Stimulated activated CD4-positive, alpha-beta T cell treated with anti-CD3 and anti-CD28 coated beads, Interleukin-1b, Interleukin-23, amount 100 ng/mL, for 4 hours (primary cell): ENCODE results near the gene INTS2.
"Not testable (repeated sequence)": the region's sequence is repeated elsewhere in the genome, so short reads cannot be mapped to it uniquely, and the experiment has no call there.

Experiments used
- DNase-seq, 2 donors: peaks; one replicate each; pipeline ENCODE4 v3.0.0-alpha.2; 2020; ENCODE audit warnings: low read depth in 2 of 2

INTS2 gene

DNA sequence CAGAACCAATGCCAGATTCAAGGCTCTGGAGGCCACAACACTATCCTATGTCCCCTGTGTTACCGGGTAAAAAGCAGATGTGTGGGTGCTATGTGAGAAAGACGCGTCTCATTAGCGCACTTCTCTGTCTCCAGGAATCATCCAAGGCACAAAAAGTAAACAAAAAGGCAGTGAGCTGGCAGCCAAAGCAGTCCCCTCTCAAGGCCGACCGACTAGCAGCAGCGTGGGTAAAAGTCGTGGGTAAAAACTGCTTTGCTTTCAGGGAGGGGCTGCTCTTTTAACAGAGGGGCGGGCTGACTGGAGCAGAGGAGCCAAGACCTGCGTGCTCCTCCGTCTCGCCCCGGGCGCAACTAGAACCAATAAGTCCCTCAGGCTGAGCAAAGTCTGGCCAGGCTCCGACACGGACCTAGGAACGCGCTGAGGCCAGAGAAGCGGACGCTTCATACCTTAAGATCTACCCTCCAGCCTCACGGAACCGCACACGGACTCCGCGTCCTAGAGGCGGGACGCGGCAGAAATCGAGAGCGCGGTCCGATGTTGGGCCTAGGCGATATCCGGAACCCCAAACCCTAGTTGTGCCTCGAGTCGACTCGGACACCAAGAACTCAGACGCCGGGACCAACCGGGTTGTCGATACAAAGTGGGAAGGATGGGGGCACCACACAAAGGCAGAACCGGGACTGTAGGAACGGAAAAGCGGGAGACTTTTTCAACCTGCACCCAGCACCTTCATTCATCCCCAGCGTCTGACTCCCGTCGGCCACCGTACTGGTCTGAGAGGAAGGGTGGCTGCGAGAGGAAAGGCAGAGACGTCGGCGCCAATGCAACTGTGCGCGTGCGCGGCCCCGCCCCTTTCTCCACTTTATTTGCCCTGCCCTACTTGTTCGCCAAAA lies at the start of gene INTS2:
Gene INTS2 (minus strand): TSS at position 775 of the 893 bp plus-strand sequence. CDS start 1,338 bp downstream, outside the sequence.
- DNase-seq = peak; percentile 93 to 95

DNA sequence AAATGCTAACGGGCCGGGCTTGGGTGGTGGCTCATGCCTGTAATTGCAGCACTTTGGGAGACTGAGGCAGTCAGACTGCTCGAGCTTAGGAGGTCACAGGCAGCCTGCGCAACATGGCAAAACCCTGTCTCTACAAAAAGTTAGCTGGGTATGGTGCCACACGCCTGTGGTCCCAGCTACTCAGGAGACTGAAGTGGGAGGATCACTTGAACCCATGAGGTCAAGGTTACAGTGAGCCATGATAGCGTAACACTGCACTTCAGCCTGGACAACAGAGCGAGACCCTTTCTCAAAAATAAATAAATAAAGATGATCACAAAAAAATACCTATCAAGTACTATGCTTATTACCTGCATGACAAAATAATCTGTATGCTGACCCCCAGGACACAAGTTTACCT lies 46.3 kb upstream of the INTS2 start:
- DNase-seq = no peak

- no peak for DNase-seq
Observed at GRCh38 chr17:61972311-61972710, 44.5 kb upstream of the INTS2 start.

DNA sequence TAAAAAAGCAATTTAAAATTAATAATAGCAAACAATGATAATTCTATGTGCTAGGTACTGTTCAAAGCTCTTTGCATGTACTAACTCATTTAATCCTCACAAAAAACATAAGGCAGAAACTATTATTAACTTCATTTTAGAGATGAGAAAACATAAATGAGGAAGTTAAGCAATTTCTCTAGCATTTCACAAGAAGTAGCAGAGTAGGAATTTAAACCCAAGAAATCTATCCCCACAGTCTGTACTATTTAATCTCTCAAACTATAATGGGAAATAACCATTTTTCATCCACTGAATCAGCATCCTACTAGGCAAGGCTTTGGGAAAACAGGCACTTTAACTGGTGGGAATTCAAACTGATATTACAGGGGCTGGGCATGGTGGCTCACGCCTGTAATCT lies 42.2 kb upstream of the INTS2 start:
- DNase-seq = no peak

DNA sequence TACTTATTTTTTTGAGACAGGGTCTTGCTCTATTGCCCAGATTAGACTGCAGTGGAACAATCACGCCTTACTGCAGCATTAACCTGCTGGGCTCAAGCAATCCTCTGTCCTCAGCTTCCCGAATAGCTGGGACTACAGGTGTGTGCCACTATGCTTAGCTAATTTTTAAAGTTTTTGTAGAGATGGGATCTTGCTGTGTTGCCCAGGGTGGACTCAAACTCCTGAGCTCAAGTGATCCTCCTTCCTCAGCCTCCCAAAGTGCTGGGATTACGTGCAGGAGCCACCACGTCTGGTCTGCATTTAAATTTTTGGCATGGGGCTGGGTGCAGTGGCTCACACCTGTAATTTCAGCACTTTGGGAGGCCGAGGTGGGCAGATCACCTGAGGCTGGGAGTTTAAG lies 41.0 kb upstream of the INTS2 start:
- DNase-seq = no peak

- DNase-seq = no peak
Observed at GRCh38 chr17:61967729-61968128, 39.9 kb upstream of the INTS2 start.

DNA sequence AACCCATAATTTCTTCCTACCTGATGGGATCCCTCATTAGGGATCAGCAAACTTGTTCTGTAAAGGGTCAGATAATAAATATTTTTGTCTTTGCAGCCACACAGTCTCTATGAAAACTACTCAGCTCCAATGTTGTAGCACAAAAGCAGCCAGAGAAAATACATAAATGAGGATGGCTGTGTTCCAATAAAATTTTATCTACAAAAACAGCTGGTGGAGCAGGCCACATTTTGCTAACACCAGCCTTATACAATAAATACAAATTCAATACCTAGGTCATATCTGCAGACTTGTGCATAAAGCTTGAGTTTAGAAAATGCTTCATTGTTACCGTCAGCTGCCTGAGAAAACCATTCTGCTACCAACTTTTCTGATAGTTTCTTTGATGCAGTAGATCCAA lies 38.4 kb upstream of the INTS2 start:
- DNase-seq = no peak

DNA sequence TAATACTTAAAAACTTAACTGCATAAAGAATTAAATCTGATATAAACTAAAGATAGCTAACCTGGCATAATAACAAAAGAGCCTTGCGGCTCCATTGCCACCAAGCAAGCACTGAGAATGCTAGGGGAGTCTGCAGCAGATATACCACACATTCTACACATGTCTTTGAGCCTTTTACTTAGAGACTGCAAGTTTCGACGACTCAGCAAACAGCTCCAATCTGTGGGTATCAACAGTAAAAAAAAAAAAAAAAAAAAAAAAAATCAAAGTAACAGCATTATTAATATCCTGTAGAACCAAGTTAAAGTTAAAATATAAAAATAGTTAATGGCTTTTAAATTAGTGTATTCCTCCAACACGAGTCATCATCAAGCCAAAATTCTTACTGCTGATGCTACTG lies 27.8 kb upstream of the INTS2 start:
- DNase-seq = no peak

DNA sequence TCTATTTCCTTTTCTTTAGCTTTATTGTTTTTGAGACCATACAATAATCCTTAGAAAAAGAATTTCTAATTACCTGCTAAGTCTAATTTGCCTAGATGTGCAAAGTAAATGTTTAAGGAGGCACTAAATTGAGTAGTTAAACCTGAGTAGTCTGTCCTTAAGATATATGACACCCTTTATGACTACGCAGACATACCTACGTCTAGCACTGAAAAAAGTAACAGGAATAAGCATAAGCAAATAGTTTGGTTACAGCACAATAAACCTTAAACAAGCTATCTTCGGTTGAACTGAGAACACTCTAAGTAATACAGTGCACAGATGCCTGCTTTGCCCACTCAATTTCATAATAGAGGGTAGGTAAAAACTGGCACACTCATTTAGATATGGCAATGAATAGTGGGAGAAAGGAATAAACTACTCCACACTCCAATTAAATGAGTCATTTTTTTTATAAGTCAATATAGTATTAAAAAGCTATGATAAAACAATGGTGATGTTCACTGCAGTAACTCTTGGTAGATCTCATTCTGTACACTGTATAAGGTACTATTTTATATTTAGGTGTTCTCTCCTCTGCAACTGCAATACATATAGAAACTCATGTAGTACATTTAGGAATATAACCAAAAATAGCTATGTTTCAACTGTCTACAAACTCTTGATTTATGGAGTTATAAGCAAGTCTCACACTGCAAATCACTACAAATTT lies 19.7 kb upstream of the INTS2 start:
- no peak for DNase-seq

DNA sequence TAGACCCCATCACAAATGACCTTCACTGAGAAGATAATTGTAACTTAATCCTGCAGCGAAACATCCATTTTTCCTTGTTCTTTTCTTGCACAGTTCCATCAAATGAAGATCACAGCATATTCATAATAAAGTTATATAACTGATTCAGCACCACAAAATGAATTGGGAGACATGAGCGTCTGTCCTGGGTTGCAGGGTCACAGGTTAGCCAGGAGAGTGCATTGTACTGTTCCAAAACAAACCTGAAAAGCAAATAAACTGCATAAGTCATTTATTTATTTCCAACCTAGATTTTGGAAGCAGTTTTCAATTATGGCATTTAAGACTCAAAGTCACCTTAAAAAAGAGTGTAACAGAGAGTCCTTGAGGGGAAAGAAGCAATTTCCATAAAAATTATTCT lies 18.6 kb upstream of the INTS2 start:
- no peak for DNase-seq

- no peak for DNase-seq
Observed at GRCh38 chr17:61943117-61943516, 15.3 kb upstream of the INTS2 start.

DNA sequence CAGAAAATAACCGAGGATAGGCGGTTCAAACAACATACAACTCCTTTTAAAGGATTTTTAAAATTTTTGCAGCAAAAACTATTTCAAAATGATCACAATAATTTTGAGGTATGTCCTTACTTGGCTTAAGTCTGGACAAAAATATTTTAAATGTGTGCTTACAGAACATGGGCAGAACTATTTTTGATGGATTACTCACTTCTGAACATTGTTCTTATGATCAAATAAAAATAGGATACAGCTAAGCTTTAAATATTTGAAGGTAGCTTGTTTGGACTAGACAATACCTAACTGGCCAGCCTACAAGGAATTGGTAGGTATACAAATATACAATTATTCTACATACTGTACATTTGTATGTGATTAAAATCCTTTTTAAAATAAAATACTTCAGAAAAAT lies 14.3 kb upstream of the INTS2 start:
- DNase-seq = no peak

DNA sequence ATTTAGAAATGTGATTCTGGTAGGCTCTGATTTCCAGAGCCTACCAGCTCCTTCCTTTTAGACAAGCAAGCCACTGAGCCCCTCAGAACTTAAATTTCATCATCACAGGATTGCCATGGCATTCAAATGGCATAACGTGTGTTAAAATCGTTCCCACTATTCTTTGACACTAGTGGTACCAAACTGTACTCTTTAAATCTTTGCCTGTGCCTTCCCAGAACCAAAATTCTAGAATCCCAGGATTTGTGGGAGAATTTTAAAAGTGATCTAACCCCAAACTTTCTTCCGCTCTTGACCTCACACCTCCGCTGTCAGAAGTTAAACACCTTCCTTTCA lies 287 bp upstream of the INTS2 start:
- DNase-seq = no peak

DNA sequence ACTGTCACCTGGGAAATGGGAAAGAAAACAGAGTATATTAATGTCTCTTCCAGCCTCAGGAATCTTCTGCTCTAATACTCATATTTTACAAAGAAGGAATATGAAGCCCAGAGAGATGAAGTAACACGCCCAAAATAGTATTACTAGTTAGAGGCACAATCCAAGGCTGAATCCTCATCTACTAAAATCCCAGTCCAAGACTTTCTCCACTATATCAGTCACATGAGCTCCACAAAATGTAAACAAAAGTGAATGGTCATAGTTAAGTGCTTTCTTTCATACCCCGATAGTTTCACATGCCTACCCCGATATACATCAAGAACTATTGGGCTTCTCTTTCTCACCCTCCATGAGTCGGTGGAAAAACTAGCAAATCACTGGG lies 965 bp downstream of the INTS2 start:
- DNase-seq = no peak

GRCh38 chr17:61915162-61915561 lies 12.6 kb downstream of the INTS2 start:
- DNase-seq = not testable (repeated sequence)

- no peak for DNase-seq
Observed at GRCh38 chr17:61908292-61909037, 19.3 kb downstream of the INTS2 start.

DNA sequence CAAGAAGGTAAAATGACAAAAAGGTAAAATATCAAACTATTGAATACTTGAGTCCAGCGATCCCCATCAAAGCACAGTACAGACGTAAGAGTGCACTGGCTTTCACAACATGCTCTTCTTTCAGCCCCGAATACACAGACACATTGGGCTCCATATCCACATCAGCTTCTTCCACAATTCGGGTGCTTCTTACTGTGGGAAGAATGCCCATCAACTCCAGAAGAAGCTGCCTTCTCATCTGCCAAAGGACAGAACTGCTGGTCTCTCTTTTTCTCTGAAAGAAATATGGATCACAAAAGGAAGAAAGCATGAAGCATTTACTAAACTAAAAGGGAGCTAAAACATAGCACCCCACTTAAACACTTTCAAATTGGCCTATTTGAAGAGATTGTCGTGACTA lies 20.4 kb downstream of the INTS2 start:
- no peak for DNase-seq

DNA sequence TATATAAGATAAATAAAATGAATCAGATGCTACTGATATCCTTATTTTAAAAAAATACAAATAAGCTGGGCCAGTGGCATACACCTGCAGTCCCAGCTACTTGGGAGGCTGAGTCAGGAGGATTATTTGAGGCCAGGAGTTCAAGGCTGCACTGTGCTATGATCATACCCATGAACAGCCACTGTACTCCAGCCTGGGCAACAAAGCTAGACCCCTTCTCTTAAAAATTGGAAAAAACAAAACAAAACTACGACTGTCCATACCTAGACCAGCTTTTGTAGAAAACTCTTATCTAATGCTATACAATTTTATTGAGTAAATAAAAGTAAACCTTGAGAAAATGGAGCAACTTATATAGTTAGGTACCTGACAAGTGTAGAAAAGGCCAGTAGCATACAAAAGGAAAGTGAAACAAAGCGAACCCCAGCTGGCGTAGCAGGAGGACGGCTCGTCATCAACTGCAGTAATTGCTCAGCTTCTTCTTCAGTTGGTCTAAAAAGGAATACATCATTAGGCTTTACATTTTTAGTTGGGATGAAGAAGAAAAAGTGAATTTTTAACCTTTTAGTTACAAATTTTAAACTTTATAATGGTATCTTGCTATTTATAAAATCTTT lies 23.6 kb downstream of the INTS2 start:
- DNase-seq = no peak

- DNase-seq = no peak
Observed at GRCh38 chr17:61903251-61903650, 24.5 kb downstream of the INTS2 start.

- no peak for DNase-seq
Observed at GRCh38 chr17:61897548-61898180, 30.1 kb downstream of the INTS2 start.

GRCh38 chr17:61895391-61895790 lies 32.4 kb downstream of the INTS2 start:
- no peak for DNase-seq

DNA sequence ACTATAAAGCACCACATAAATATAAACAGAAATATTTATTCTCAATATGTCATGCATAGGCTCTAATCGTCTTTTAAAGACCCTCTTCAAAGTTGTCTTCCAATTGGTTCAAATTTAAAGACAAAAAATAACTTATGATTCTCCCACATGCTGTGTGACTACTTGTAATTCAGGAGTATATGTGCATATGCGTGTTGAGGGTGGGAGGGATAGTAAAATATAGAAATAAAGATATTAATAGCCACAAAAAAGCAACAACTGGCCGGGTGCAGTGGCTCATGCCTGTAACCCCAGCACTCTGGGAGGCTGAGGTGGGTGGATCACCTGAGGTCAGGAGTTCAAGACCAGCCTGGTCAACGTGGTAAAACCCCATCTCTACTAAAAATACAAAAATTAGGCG lies 33.5 kb downstream of the INTS2 start:
- not testable (repeated sequence) for DNase-seq
